Glutamatergic neuron (in vitro differentiated cells): ENCODE data around the gene ZNF562. TPM values are rescaled to one million over a fixed set of nuclear protein-coding genes. Genes with fewer than 3 reads are reported as not detected.
A peak's percentile ranks its signal among the peaks of the same experiment; 100 is the strongest.
"Not testable (repeated sequence)": the region's sequence is repeated elsewhere in the genome, so short reads cannot be mapped to it uniquely, and the experiment has no call there.

ENCODE experiments used
- DNase-seq: peaks from one replicate; pipeline ENCODE4 v3.0.0; 2022
- H3K27ac Mint-ChIP-seq: one replicate; pipeline ENCODE4 v1.8.0; 2020; ENCODE audit warnings: mild to moderate bottlenecking, mixed read lengths, inconsistent platforms; ENCODE audit not compliant: unreplicated experiment
- H3K27me3 Mint-ChIP-seq: one replicate; pipeline ENCODE4 v1.8.0; 2020; ENCODE audit warnings: mild to moderate bottlenecking, moderate library complexity, mixed read lengths, inconsistent platforms; ENCODE audit not compliant: unreplicated experiment
- H3K36me3 Mint-ChIP-seq: one replicate; pipeline ENCODE4 v1.8.0; 2020; ENCODE audit warnings: mild to moderate bottlenecking, mixed read lengths, inconsistent platforms; ENCODE audit not compliant: unreplicated experiment
- H3K4me1 Mint-ChIP-seq: one replicate; pipeline ENCODE4 v1.8.0; 2020; ENCODE audit warnings: mild to moderate bottlenecking, low read depth, mixed read lengths, inconsistent platforms; ENCODE audit not compliant: unreplicated experiment
- H3K4me3 Mint-ChIP-seq: one replicate; pipeline ENCODE4 v1.8.0; 2020; ENCODE audit warnings: mild to moderate bottlenecking, mixed read lengths, inconsistent platforms; ENCODE audit not compliant: unreplicated experiment
- H3K9me3 Mint-ChIP-seq: one replicate; pipeline ENCODE4 v1.8.0; 2020; ENCODE audit warnings: mild to moderate bottlenecking, moderate library complexity, mixed read lengths, inconsistent platforms; ENCODE audit not compliant: unreplicated experiment
- CTCF ChIP-seq: fragments of 200-600 bp; sonication (generic); IDR thresholded peaks from one replicate; pipeline ENCODE4 v1.5.0; 2021; ENCODE audit not compliant: partially characterized antibody, unreplicated experiment
- total RNA-seq: library from RNA; stranded (reverse); fragmentation: NEBNext Ultra II Directional; extraction: Animal tissue kit (Norgen Biotek cat#: 25700); gene quantifications from one replicate; pipeline ENCODE4 v1.2.1, GENCODE V29; 2021; ENCODE audit not compliant: unreplicated experiment

ZNF562 gene
- total RNA-seq, 1 donor from 2014 or later: 71.4 TPM

GRCh38 chr19:9658769-9659168 lies 16.1 kb downstream of the ZNF562 start:
- Mint-ChIP-seq H3K27ac (no peak overlapping the region), H3K27me3 (peaks cover 2% of the 10 kb centered on the region), H3K4me3 (no peak overlapping the region), H3K4me1 (no peaks in the 10 kb centered on the region), H3K36me3 (no peaks in the 10 kb centered on the region), H3K9me3 (peaks cover 2% of the 10 kb centered on the region)
- TF ChIP-seq CTCF: no peak
- DNase-seq: no peak

GRCh38 chr19:9653066-9653555 lies 21.8 kb downstream of the ZNF562 start:
- DNase-seq, H3K4me1 Mint-ChIP-seq, H3K9me3 Mint-ChIP-seq, H3K4me3 Mint-ChIP-seq, H3K27ac Mint-ChIP-seq, H3K27me3 Mint-ChIP-seq: not testable (repeated sequence)
- peaks cover 34% of the 10 kb centered on the region for H3K36me3 Mint-ChIP-seq

- H3K4me3 Mint-ChIP-seq, H3K9me3 Mint-ChIP-seq, DNase-seq, H3K27me3 Mint-ChIP-seq, H3K4me1 Mint-ChIP-seq, H3K27ac Mint-ChIP-seq: not testable (repeated sequence)
- H3K36me3 Mint-ChIP-seq: peaks cover 35% of the 10 kb centered on the region
Measured at GRCh38 chr19:9651464-9651863, 23.4 kb downstream of the ZNF562 start.

GRCh38 chr19:9650345-9650744 lies 24.6 kb downstream of the ZNF562 start:
- H3K9me3 Mint-ChIP-seq: peaks cover 12% of the 10 kb centered on the region
- H3K4me3 Mint-ChIP-seq: no peak overlapping the region
- no peak overlapping the region for H3K27ac Mint-ChIP-seq
- H3K36me3 Mint-ChIP-seq: peaks cover 39% of the 10 kb centered on the region
- no peak for TF ChIP-seq CTCF
- H3K27me3 Mint-ChIP-seq: peaks cover 2% of the 10 kb centered on the region
- DNase-seq: no peak
- peaks cover 3% of the 10 kb centered on the region for H3K4me1 Mint-ChIP-seq

GRCh38 chr19:9645472-9645871 lies 29.4 kb downstream of the ZNF562 start:
- Mint-ChIP-seq H3K4me3 (no peak overlapping the region), H3K27ac (peak overlapping the region; percentile 94), H3K36me3 (peaks cover 34% of the 10 kb centered on the region), H3K4me1 (peaks cover 3% of the 10 kb centered on the region), H3K27me3 (peaks cover 4% of the 10 kb centered on the region), H3K9me3 (peaks cover 18% of the 10 kb centered on the region)
- DNase-seq: no peak
- TF ChIP-seq CTCF: no peak

GRCh38 chr19:9644472-9644871 lies 30.4 kb downstream of the ZNF562 start:
- Mint-ChIP-seq H3K4me1 (no peaks in the 10 kb centered on the region), H3K27me3 (peaks cover 4% of the 10 kb centered on the region), H3K36me3 (peaks cover 29% of the 10 kb centered on the region), H3K27ac (peak overlapping the region; percentile 94), H3K9me3 (peaks cover 18% of the 10 kb centered on the region), H3K4me3 (peak overlapping the region; percentile 48)
- no peak for TF ChIP-seq CTCF
- peak; percentile 13 for DNase-seq
